Inflammatory macrophage treated with lipopolysaccharide for 1 hour (primary cell): Measurements from ENCODE around the gene ARHGAP10.
"Not testable (repeated sequence)": the region's sequence is repeated elsewhere in the genome, so short reads cannot be mapped to it uniquely, and the experiment has no call there.

Source experiments
- DNase-seq, 2 donors: peaks; one replicate each; pipeline ENCODE4 v3.0.0-alpha.2; 2020 to 2022

Gene ARHGAP10

GRCh38 chr4:147799057-147799456 is 67.2 kb downstream of the ARHGAP10 start:
- DNase-seq = not testable (repeated sequence)

- DNase-seq = peak; percentile 55 to 72
These were observed 68.2 kb downstream of the ARHGAP10 start for GRCh38 chr4:147799986-147800555.

GRCh38 chr4:147801820-147802219 is 69.9 kb downstream of the ARHGAP10 start:
- peak in 1 of 2 donors; percentile 34 for DNase-seq

GRCh38 chr4:147802346-147802745 is 70.5 kb downstream of the ARHGAP10 start:
- no peak for DNase-seq

GRCh38 chr4:147805946-147806345 is 74.1 kb downstream of the ARHGAP10 start:
- DNase-seq = no peak

- DNase-seq = peak; percentile 66 to 83
These were observed 76.6 kb downstream of the ARHGAP10 start for GRCh38 chr4:147808447-147808846.

GRCh38 chr4:147809211-147809610 is 77.3 kb downstream of the ARHGAP10 start:
- DNase-seq = peak in 1 of 2 donors; percentile 57

- DNase-seq = no peak
These were observed 80.0 kb downstream of the ARHGAP10 start for GRCh38 chr4:147811878-147812277.

GRCh38 chr4:147813109-147813773 is 81.4 kb downstream of the ARHGAP10 start:
- DNase-seq = no peak

GRCh38 chr4:147813973-147814372 is 82.1 kb downstream of the ARHGAP10 start:
- DNase-seq = no peak

GRCh38 chr4:147814376-147814775 is 82.5 kb downstream of the ARHGAP10 start:
- DNase-seq = peak; percentile 79 to 86

- peak; percentile 62 to 63 for DNase-seq
These were observed 83.9 kb downstream of the ARHGAP10 start for GRCh38 chr4:147815741-147816140.

- no peak for DNase-seq
These were observed 84.7 kb downstream of the ARHGAP10 start for GRCh38 chr4:147816382-147817254.

GRCh38 chr4:147820975-147821374 is 89.1 kb downstream of the ARHGAP10 start:
- no peak for DNase-seq

GRCh38 chr4:147821555-147821954 is 89.7 kb downstream of the ARHGAP10 start:
- DNase-seq = no peak

- peak in 1 of 2 donors; percentile 71 for DNase-seq
These were observed 90.2 kb downstream of the ARHGAP10 start for GRCh38 chr4:147822128-147822527.

GRCh38 chr4:147823130-147823529 is 91.2 kb downstream of the ARHGAP10 start:
- DNase-seq = no peak

- no peak for DNase-seq
These were observed 92.4 kb downstream of the ARHGAP10 start for GRCh38 chr4:147824316-147824715.

GRCh38 chr4:147824884-147825283 is 93.0 kb downstream of the ARHGAP10 start:
- no peak for DNase-seq

- DNase-seq = peak; percentile 76 to 95
These were observed 93.8 kb downstream of the ARHGAP10 start for GRCh38 chr4:147825451-147826287.

GRCh38 chr4:147826288-147826646 is 94.4 kb downstream of the ARHGAP10 start:
- no peak for DNase-seq

GRCh38 chr4:147828331-147828905 is 96.5 kb downstream of the ARHGAP10 start:
- peak; percentile 82 to 88 for DNase-seq
